ENCODE results near the gene SDHAF1.

The SDHAF1 gene

GRCh38 chr19:35986111-35986510 lies 8.9 kb upstream of the SDHAF1 start:
- no peak for DNase-seq (ENCODE audit: extremely low spot score, insufficient read length, low read depth)
- no peak for FAIRE-seq

GRCh38 chr19:35986664-35987570 lies 8.1 kb upstream of the SDHAF1 start:
- DNase-seq (ENCODE audit: extremely low spot score, insufficient read length, low read depth) (no peak), FAIRE-seq (peak; percentile 54)

DNA sequence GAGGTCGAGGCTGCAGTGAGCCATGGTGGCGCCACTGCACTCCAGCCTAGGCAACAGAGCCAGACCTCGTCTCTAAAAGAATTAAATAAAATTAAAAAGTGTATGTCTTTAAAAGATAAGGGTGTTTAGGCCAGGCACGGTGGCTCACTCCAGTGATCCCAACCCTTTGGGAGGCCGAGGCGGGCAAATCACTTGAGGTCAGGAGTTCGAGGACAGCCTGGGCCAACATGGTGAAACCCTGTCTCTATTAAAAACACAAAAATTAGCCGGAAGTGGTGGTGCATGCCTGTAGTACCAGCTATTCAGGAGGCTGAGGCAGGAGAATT lies 7.5 kb upstream of the SDHAF1 start:
- FAIRE-seq (no peak), DNase-seq (ENCODE audit: extremely low spot score, insufficient read length, low read depth) (no peak)

GRCh38 chr19:35988824-35989223 lies 6.2 kb upstream of the SDHAF1 start:
- DNase-seq (ENCODE audit: extremely low spot score, insufficient read length, low read depth) (no peak), FAIRE-seq (no peak)

- DNase-seq (ENCODE audit: extremely low spot score, insufficient read length, low read depth) = no peak
- no peak for FAIRE-seq
These were observed 4.8 kb upstream of the SDHAF1 start for GRCh38 chr19:35990156-35990555.

- FAIRE-seq (no peak), DNase-seq (ENCODE audit: extremely low spot score, insufficient read length, low read depth) (no peak)
These were observed 3.9 kb upstream of the SDHAF1 start for GRCh38 chr19:35990771-35991730.

- DNase-seq (ENCODE audit: extremely low spot score, insufficient read length, low read depth) = no peak
- no peak for FAIRE-seq
These were observed 3.1 kb upstream of the SDHAF1 start for GRCh38 chr19:35991731-35992450.

DNA sequence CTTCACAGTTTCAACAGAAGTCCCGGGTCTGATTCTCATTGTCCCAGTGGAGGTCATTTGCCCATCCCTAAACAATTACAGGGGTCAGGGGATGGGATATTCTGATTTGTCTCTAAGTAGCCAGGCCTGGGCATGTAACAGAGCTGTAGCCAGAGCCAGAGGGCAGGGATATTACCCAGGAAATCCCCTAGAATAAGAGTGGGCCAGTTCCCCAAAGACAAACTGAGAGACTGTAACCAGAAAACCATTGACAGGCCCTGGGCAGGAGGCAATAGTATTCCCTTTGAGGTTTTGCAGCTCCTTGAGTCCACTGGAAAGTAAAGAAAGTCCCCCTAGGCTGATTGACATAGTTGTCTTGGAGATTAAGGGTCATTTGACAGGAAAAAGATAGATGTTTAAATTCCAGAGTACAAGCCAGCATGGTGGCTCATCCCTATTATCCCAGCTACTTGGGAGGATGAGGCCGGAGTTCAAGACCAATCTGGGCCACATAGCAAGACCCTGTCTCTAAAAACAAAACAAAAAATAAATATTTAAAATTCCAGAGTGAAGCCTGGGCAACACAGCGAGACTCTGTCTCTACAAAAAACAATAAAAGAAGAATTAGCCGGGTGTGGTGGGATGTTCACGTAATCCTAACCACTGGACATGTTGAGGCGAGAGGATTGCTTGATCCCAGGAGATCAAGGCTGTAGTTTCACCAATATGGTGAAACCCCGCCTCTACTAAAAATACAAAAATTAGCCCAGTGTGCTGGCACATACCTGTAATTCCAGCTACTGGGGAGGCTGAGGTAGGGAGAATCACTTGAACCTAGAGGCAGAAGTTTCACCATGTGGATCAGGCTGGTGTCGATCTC lies 1.9 kb upstream of the SDHAF1 start:
- DNase-seq (ENCODE audit: extremely low spot score, insufficient read length, low read depth) = no peak
- FAIRE-seq = peak; percentile 9

GRCh38 chr19:35993923-35994598 lies 927 bp upstream of the SDHAF1 start:
- no peak for FAIRE-seq
- DNase-seq (ENCODE audit: extremely low spot score, insufficient read length, low read depth) = no peak

DNA sequence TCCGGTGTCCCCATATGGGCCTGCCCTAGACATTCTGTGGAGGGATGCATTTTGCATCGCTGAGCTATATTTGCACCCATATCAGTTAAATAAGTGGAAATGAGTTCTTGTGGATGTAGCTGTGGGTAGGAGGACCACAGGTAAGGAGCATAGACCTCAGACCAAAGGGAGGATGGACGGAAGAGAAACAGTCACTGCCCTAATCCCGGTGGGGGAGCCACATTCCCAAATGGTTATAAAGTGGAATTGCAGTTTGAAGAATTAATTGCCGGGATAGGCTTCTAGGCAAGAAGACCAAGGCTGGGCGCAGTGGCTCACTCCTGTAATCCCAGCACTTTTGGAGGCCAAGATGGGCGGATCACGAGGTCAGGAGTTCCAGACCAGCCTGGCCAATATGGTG lies 1.8 kb downstream of the SDHAF1 start:
- DNase-seq (ENCODE audit: extremely low spot score, insufficient read length, low read depth) (no peak), FAIRE-seq (no peak)

- no peak for DNase-seq (ENCODE audit: extremely low spot score, insufficient read length, low read depth)
- no peak for FAIRE-seq
These were observed 6.6 kb downstream of the SDHAF1 start for GRCh38 chr19:36001605-36002004.

- FAIRE-seq = no peak
- DNase-seq (ENCODE audit: extremely low spot score, insufficient read length, low read depth) = no peak
These were observed 8.3 kb downstream of the SDHAF1 start for GRCh38 chr19:36003284-36003683.

GRCh38 chr19:36006955-36007354 lies 12.0 kb downstream of the SDHAF1 start:
- DNase-seq (ENCODE audit: extremely low spot score, insufficient read length, low read depth) (no peak), FAIRE-seq (no peak)

DNA sequence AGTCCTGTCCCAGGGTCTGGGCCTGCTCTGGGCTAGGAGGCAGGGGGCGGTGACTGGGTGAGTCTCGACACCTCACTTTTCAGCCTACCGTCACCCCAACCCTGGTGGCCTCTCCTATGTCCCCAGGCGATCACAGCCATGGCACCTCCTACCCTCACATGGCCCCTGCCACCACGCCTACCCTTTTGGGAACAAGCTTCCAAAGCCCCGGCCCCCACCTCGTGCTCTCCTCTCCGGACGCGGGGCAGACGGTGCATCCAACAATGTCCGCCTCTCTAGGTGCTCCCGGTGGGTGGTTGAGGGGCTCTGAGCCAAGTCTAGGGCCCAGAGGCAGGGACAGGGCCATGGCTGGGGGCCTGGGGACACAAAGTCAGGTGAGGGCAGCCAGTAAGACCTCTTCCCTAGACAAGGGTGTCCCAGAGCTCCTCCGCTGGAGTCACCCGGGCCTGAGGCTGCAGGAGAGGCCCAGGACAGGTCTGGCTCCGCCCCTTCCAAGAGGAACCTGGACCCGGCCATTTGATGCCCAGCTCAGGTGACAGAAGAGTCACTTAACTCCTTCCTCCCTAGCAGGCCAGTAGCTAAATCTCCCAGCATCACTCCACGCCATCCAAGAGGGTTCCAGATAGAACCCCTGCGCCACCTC lies 13.5 kb downstream of the SDHAF1 start, which contains the start of gene SYNE4:
Gene SYNE4 (minus strand): TSS at position 478 of the 643 bp plus-strand sequence. CDS start 132 bp downstream, at position 346.
- FAIRE-seq (no peak), DNase-seq (ENCODE audit: extremely low spot score, insufficient read length, low read depth) (no peak)

DNA sequence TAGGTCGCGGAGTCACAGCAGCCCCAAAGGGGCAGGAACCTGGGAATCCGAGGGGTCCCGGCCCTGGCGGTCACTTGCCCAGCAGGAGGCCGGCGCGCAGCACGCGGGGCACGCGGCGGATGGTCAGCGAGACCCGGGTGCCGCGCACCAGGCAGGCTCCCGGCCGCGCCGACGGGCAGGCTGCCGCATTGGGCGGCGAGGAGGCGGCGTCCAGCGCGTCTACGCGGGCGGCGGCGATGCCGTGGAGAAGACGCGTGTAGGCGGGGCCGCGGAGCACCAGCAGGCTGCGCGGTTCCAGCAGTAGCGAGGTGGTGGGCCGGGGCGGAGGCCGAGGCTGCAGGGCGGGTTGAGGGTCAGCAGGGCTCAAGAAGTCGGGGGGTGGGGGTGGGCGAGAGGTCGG lies 14.2 kb downstream of the SDHAF1 start:
- DNase-seq (ENCODE audit: extremely low spot score, insufficient read length, low read depth) (peak; percentile 45), FAIRE-seq (no peak)

- no peak for DNase-seq (ENCODE audit: extremely low spot score, insufficient read length, low read depth)
- FAIRE-seq = no peak
These were observed 14.8 kb downstream of the SDHAF1 start for GRCh38 chr19:36009633-36010379.

DNA sequence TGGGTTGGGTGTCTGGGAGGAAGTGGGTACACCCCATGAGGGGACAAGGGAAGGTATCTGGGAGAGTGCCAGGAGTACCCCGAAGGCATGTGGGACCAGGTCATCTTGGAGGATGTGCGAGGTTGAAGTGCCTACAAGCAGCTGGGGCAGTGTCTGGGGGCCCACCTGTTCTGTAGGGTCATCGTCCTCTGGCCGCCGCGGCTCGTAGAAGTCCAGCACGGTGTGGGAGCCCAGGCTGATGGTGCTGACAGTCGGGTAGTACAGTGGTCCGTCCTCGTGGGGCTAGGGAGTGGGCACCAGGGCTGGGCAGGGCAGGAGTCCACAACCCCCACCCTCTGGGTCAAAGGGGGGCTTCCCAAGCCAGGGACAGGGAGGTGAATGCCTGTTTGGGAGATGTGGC lies 15.4 kb downstream of the SDHAF1 start:
- FAIRE-seq = no peak
- DNase-seq (ENCODE audit: extremely low spot score, insufficient read length, low read depth) = no peak

All from GM18507 (cell line).